ENCODE results near the gene PXYLP1.

The PXYLP1 gene

GRCh38 chr3:141341536-141341935 is 109.9 kb downstream of the PXYLP1 start:
- DNase-seq (ENCODE audit: insufficient read length, low spot score): no peak
- peak; percentile 44 for FAIRE-seq

GRCh38 chr3:141342386-141342785 is 110.8 kb downstream of the PXYLP1 start:
- DNase-seq (ENCODE audit: insufficient read length, low spot score) (no peak), FAIRE-seq (no peak)

- no peak for FAIRE-seq
- no peak for DNase-seq (ENCODE audit: insufficient read length, low spot score)
These were observed 111.5 kb downstream of the PXYLP1 start for GRCh38 chr3:141343077-141343476.

- DNase-seq (ENCODE audit: insufficient read length, low spot score) (no peak), FAIRE-seq (no peak)
These were observed 112.2 kb downstream of the PXYLP1 start for GRCh38 chr3:141343865-141344271.

All from GM19239 (cell line).